ENCODE results near the gene INPP5F. TPM values are rescaled to one million over a fixed set of nuclear protein-coding genes. Genes with fewer than 3 reads are reported as not detected.
"Not testable (repeated sequence)": the region's sequence is repeated elsewhere in the genome, so short reads cannot be mapped to it uniquely, and the experiment has no call there.

The INPP5F gene
- total RNA-seq, 2 donors from 2014 or later = 17.1 to 23.7 TPM

DNA sequence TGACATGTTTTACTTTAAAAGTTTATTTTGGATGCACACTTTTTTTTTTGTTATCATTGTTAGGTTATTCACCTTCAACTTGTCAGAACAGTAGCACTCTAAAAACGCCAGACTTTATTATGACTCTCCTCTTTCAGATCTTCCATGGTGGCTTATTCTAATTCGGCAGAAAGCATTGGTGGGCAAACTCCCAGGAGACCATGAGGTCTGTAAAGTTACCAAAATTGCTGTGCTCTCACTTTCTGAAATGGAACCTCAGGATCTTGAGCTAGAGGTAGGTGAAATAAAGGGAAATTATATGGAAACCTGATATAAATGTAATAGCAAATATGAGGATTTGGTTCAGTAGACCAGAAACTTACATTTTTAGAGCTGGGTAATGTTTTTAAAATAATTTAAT, 55.6 kb downstream of the INPP5F start:
- H3K27me3 ChIP-seq (replicated peaks; ENCODE audit: insufficient read depth) = no peaks in the 10 kb centered on the region
- no peaks in the 10 kb centered on the region for H3K36me3 ChIP-seq
- TF ChIP-seq, protein P1, sequence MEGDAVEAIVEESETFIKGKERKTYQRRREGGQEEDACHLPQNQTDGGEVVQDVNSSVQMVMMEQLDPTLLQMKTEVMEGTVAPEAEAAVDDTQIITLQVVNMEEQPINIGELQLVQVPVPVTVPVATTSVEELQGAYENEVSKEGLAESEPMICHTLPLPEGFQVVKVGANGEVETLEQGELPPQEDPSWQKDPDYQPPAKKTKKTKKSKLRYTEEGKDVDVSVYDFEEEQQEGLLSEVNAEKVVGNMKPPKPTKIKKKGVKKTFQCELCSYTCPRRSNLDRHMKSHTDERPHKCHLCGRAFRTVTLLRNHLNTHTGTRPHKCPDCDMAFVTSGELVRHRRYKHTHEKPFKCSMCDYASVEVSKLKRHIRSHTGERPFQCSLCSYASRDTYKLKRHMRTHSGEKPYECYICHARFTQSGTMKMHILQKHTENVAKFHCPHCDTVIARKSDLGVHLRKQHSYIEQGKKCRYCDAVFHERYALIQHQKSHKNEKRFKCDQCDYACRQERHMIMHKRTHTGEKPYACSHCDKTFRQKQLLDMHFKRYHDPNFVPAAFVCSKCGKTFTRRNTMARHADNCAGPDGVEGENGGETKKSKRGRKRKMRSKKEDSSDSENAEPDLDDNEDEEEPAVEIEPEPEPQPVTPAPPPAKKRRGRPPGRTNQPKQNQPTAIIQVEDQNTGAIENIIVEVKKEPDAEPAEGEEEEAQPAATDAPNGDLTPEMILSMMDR (IDR thresholded peaks at IDR 0.05) = no peak
- H3K9me3 ChIP-seq = no peaks in the 10 kb centered on the region
- no peak overlapping the region for H3K4me3 ChIP-seq
- ATAC-seq (ENCODE audit: insufficient number of reproducible peaks, low FRiP score, low read depth) (no peak), DNase-seq (ENCODE audit: low spot score) (no peak)
- no peak overlapping the region for H3K27ac ChIP-seq
- H3K4me1 ChIP-seq (ENCODE audit: control insufficient read depth in 1 of 2, low read depth in 2 of 2) = no peaks in the 10 kb centered on the region

DNA sequence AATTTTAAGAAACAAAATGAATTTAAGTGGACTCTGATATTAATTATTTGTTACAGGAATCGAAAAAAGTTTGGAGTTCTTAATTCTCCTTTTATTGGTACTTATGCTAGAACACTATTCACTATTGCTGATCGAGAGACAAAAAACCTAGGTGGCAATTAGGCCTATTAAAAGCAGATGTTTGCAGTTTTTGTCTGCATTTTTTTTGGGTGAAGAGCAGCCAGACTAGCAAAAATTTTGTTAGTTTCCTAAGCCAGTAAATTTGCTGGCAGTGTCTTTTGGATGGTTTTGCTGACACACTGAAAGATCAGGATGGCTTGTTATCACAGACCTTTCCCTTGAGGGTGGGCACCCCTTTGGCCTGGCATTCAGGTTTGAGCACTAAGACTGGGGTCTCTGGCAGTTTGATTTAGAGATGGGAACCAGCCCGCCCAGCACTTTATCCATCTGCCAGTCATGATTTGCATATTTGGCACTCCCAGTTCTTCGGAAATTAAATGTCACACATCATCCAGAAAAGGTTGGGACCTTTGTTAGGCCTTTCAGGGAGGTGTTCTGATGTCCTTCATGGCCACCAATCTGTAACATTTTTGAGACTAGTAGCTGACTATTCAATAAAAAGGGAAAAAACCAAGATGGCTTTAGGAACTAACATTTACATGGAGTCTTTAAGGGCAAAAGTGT, 57.3 kb downstream of the INPP5F start:
- no peak overlapping the region for H3K4me3 ChIP-seq
- no peaks in the 10 kb centered on the region for H3K27me3 ChIP-seq (replicated peaks; ENCODE audit: insufficient read depth)
- no peak overlapping the region for H3K27ac ChIP-seq
- H3K4me1 ChIP-seq (ENCODE audit: control insufficient read depth in 1 of 2, low read depth in 2 of 2) = no peaks in the 10 kb centered on the region
- no peak for ATAC-seq (ENCODE audit: insufficient number of reproducible peaks, low FRiP score, low read depth)
- TF ChIP-seq, protein P1 (IDR thresholded peaks at IDR 0.05) = no peak
- no peaks in the 10 kb centered on the region for H3K9me3 ChIP-seq
- no peak for DNase-seq (ENCODE audit: low spot score)
- H3K36me3 ChIP-seq = no peaks in the 10 kb centered on the region

DNA sequence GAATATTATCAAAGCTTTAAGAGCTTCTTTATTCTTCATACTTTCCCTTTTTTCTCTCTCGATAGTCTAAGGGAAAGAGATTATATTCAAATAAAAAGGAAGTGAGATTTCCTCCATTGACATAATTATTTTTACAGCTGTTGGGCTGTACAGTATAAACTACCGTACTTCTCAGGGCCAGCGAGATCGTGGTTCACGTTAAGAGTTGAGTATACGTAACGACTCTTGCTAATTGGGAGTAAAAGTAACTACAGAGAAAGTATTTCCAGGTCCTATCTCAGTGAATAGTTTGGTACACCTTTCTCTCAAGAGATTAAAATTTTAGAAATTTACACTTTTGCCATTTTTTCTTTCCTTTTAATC, 57.8 kb downstream of the INPP5F start:
- Histone ChIP-seq H3K4me3 (no peak overlapping the region), H3K27me3 (replicated peaks; ENCODE audit: insufficient read depth) (no peaks in the 10 kb centered on the region), H3K9me3 (no peaks in the 10 kb centered on the region), H3K36me3 (no peaks in the 10 kb centered on the region), H3K27ac (no peak overlapping the region), H3K4me1 (ENCODE audit: control insufficient read depth in 1 of 2, low read depth in 2 of 2) (no peaks in the 10 kb centered on the region)
- DNase-seq (ENCODE audit: low spot score) (no peak), ATAC-seq (ENCODE audit: insufficient number of reproducible peaks, low FRiP score, low read depth) (no peak)
- TF ChIP-seq, protein P1 (IDR thresholded peaks at IDR 0.05) = no peak

DNA sequence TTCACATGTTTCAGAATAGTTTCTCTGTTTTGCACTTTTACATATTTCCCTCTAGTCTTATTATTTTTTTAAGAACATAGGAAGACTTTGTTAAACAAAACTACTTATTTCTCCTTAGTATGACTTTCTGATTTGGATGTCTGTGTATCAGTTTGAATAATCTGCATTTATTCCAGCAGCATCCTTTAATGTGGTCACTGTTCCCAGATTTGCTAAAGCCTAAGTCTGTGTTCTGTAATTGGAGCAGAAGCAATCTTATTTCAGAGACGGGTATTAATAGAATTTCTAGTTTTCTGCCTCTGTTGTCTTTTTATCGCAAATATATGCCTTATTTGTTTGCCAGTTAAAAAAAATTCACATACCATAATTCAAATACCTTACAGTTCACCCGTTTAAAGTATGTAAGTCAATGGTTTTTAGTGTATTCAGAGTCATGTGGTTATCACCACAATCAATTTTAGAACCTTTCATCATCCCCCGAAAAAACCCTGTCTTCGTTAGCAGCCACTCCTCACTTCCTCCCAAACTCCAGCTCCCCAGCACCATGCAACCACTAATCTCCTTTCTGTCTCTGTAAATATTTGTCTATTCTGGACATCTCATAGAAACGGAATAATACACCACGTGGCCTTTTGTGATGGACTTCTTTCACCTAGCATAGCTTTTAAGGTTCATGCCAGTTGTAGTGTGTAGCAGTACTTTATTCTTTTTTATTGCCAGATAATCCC, 58.7 kb downstream of the INPP5F start:
- Histone ChIP-seq H3K27me3 (replicated peaks; ENCODE audit: insufficient read depth) (no peaks in the 10 kb centered on the region), H3K4me1 (ENCODE audit: control insufficient read depth in 1 of 2, low read depth in 2 of 2) (no peaks in the 10 kb centered on the region), H3K9me3 (no peaks in the 10 kb centered on the region), H3K4me3 (no peak overlapping the region), H3K36me3 (no peaks in the 10 kb centered on the region), H3K27ac (no peak overlapping the region)
- DNase-seq (ENCODE audit: low spot score) (no peak), ATAC-seq (ENCODE audit: insufficient number of reproducible peaks, low FRiP score, low read depth) (no peak)
- TF ChIP-seq, protein P1 (IDR thresholded peaks at IDR 0.05) = no peak

DNA sequence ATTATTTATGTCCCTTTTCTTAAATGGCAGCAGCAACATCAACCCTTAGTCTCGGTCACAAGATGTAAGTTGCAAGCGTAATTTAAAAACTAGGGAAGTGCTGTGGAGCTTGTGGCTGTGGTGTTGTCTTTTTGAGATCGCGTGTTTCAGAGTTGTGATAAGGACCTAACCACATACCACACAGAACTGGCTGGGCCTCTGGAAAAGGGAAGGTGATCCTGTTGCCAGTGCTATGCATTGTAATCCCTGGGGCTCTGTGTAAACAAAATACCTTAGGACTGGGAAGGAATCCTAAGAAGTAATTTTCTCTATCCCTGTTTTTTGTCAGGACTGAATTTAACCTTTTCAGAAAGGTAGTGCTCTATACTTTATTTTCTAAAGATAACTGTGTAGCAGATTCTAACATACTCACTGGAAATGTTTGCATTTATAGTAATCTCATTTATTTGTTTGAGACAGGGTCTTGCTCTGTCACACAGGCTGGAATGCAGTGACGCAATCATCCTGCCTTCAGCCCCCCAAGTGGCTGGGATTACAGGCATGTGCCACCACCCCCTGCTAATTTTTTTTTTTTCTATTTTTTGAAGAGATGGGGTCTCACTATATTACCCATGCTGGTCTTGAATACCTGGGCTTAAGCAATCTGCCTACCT, 60.4 kb downstream of the INPP5F start:
- Histone ChIP-seq H3K4me1 (ENCODE audit: control insufficient read depth in 1 of 2, low read depth in 2 of 2) (no peaks in the 10 kb centered on the region), H3K9me3 (no peaks in the 10 kb centered on the region), H3K36me3 (no peaks in the 10 kb centered on the region), H3K4me3 (no peak overlapping the region), H3K27ac (no peak overlapping the region), H3K27me3 (replicated peaks; ENCODE audit: insufficient read depth) (no peaks in the 10 kb centered on the region)
- ATAC-seq (ENCODE audit: insufficient number of reproducible peaks, low FRiP score, low read depth) (no peak), DNase-seq (ENCODE audit: low spot score) (no peak)
- TF ChIP-seq, protein P1 (IDR thresholded peaks at IDR 0.05) = no peak

DNA sequence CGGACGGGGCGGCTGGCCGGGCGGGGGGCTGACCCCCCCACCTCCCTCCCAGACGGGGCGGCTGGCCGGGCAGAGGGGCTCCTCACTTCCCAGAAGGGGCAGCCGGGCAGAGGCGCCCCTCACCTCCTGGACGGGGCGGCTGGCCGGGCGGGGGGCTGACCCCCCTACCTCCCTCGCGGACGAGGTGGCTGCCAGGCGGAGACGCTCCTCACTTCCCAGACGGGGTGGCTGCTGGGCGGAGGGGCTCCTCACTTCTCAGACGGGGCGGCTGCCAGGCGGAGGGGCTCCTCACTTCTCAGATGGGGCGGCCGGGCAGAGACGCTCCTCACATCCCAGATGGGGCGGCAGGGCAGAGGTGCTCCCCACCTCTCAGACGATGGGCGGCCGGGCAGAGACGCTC, 69.3 kb downstream of the INPP5F start:
- not testable (repeated sequence) for DNase-seq (ENCODE audit: low spot score); H3K9me3 ChIP-seq; H3K27me3 ChIP-seq (replicated peaks; ENCODE audit: insufficient read depth); H3K36me3 ChIP-seq; H3K4me1 ChIP-seq (ENCODE audit: control insufficient read depth in 1 of 2, low read depth in 2 of 2); H3K27ac ChIP-seq; H3K4me3 ChIP-seq; ATAC-seq (ENCODE audit: insufficient number of reproducible peaks, low FRiP score, low read depth)

Measured in thoracic aorta (tissue), 2 donors.